WTC11 (cell line): Measurements from ENCODE around the gene RANBP17.

Experiments used
- AFF4 ChIP-seq: sonication (generic); formaldehyde crosslinking; IDR thresholded peaks from 2 replicates; pipeline ENCODE4 v1.8.1; 2023; ENCODE audit warnings: mild to moderate bottlenecking, missing genetic modification reagents, borderline replicate concordance
- CTCF ChIP-seq: fragments of 200-600 bp; IDR thresholded peaks from 2 replicates; pipeline ENCODE4 v1.8.0; 2022; ENCODE audit warnings: antibody characterized with exemption
- NFYB ChIP-seq: sonication (generic); formaldehyde crosslinking; conservative IDR thresholded peaks from 2 replicates; pipeline ENCODE4 v1.8.0; 2022; ENCODE audit warnings: low read depth, missing genetic modification reagents

GRCh38 chr5:171288066-171288465, 426.2 kb downstream of the RANBP17 start:
- TF ChIP-seq NFYB (CRISPR knock-in tag) (no peak), AFF4 (CRISPR knock-in tag) (no peak), CTCF (no peak)
